ENCODE results near the gene VAV2.

VAV2 gene

GRCh38 chr9:133856798-133857197, 135.3 kb downstream of the VAV2 start:
- Histone ChIP-seq H3K4me3 (ENCODE audit: low read length) (no peak overlapping the region), H3K9me3 (ENCODE audit: insufficient read depth, low read depth, low read length) (no peaks in the 10 kb centered on the region), H3K9ac (ENCODE audit: low read depth, low read length) (no peak overlapping the region), H3K4me1 (ENCODE audit: insufficient read depth, low read length) (peaks cover 6% of the 10 kb centered on the region; the same call in 1 of the 2 replicates), H3K27ac (ENCODE audit: low read length) (no peak overlapping the region), H3K36me3 (ENCODE audit: insufficient read depth, low read depth, low read length) (no peaks in the 10 kb centered on the region), H3K27me3 (ENCODE audit: insufficient read depth, low read length) (no peaks in the 10 kb centered on the region)

- no peak overlapping the region for H3K4me3 ChIP-seq (ENCODE audit: low read length)
- H3K27me3 ChIP-seq (ENCODE audit: insufficient read depth, low read length), result no peaks in the 10 kb centered on the region
- H3K9me3 ChIP-seq (ENCODE audit: insufficient read depth, low read depth, low read length), result no peaks in the 10 kb centered on the region
- no peaks in the 10 kb centered on the region; the same call in 1 of the 2 replicates for H3K4me1 ChIP-seq (ENCODE audit: insufficient read depth, low read length)
- H3K9ac ChIP-seq (ENCODE audit: low read depth, low read length), result no peak overlapping the region
- no peak overlapping the region for H3K27ac ChIP-seq (ENCODE audit: low read length)
- H3K36me3 ChIP-seq (ENCODE audit: insufficient read depth, low read depth, low read length), result no peaks in the 10 kb centered on the region
Observed at GRCh38 chr9:133855802-133856521, 136.2 kb downstream of the VAV2 start.

GRCh38 chr9:133855371-133855770, 136.8 kb downstream of the VAV2 start:
- Histone ChIP-seq H3K9me3 (ENCODE audit: insufficient read depth, low read depth, low read length) (no peaks in the 10 kb centered on the region), H3K4me3 (ENCODE audit: low read length) (no peak overlapping the region), H3K36me3 (ENCODE audit: insufficient read depth, low read depth, low read length) (no peaks in the 10 kb centered on the region), H3K27ac (ENCODE audit: low read length) (no peak overlapping the region), H3K4me1 (ENCODE audit: insufficient read depth, low read length) (no peaks in the 10 kb centered on the region), H3K9ac (ENCODE audit: low read depth, low read length) (no peak overlapping the region), H3K27me3 (ENCODE audit: insufficient read depth, low read length) (no peaks in the 10 kb centered on the region)

- no peaks in the 10 kb centered on the region for H3K4me1 ChIP-seq (ENCODE audit: insufficient read depth, low read length)
- H3K27me3 ChIP-seq (ENCODE audit: insufficient read depth, low read length), result no peaks in the 10 kb centered on the region
- no peaks in the 10 kb centered on the region for H3K9me3 ChIP-seq (ENCODE audit: insufficient read depth, low read depth, low read length)
- no peak overlapping the region for H3K9ac ChIP-seq (ENCODE audit: low read depth, low read length)
- no peak overlapping the region for H3K4me3 ChIP-seq (ENCODE audit: low read length)
- no peaks in the 10 kb centered on the region for H3K36me3 ChIP-seq (ENCODE audit: insufficient read depth, low read depth, low read length)
- no peak overlapping the region for H3K27ac ChIP-seq (ENCODE audit: low read length)
Observed at GRCh38 chr9:133854765-133855164, 137.4 kb downstream of the VAV2 start.

- no peak overlapping the region for H3K27ac ChIP-seq (ENCODE audit: low read length)
Observed at GRCh38 chr9:133854048-133854447, 138.1 kb downstream of the VAV2 start.

GRCh38 chr9:133853331-133853730, 138.8 kb downstream of the VAV2 start:
- Histone ChIP-seq H3K4me3 (ENCODE audit: low read length) (no peak overlapping the region), H3K9ac (ENCODE audit: low read depth, low read length) (no peak overlapping the region), H3K27ac (ENCODE audit: low read length) (no peak overlapping the region), H3K4me1 (ENCODE audit: insufficient read depth, low read length) (no peaks in the 10 kb centered on the region), H3K36me3 (ENCODE audit: insufficient read depth, low read depth, low read length) (no peaks in the 10 kb centered on the region), H3K27me3 (ENCODE audit: insufficient read depth, low read length) (no peaks in the 10 kb centered on the region), H3K9me3 (ENCODE audit: insufficient read depth, low read depth, low read length) (no peaks in the 10 kb centered on the region)

More at GRCh38 chr9:133854048-133854447, 138.1 kb downstream of the VAV2 start:
- no peaks in the 10 kb centered on the region for H3K9me3 ChIP-seq (ENCODE audit: insufficient read depth, low read depth, low read length)
- H3K4me1 ChIP-seq (ENCODE audit: insufficient read depth, low read length), result no peaks in the 10 kb centered on the region
- H3K9ac ChIP-seq (ENCODE audit: low read depth, low read length), result no peak overlapping the region
- H3K4me3 ChIP-seq (ENCODE audit: low read length), result no peak overlapping the region
- no peaks in the 10 kb centered on the region for H3K36me3 ChIP-seq (ENCODE audit: insufficient read depth, low read depth, low read length)
- no peaks in the 10 kb centered on the region for H3K27me3 ChIP-seq (ENCODE audit: insufficient read depth, low read length)

- H3K27me3 ChIP-seq (ENCODE audit: insufficient read depth, low read length), result no peaks in the 10 kb centered on the region
- H3K36me3 ChIP-seq (ENCODE audit: insufficient read depth, low read depth, low read length), result no peaks in the 10 kb centered on the region
- H3K4me3 ChIP-seq (ENCODE audit: low read length), result no peak overlapping the region
- H3K9ac ChIP-seq (ENCODE audit: low read depth, low read length), result no peak overlapping the region
- H3K4me1 ChIP-seq (ENCODE audit: insufficient read depth, low read length), result no peaks in the 10 kb centered on the region
- H3K27ac ChIP-seq (ENCODE audit: low read length), result no peak overlapping the region
- H3K9me3 ChIP-seq (ENCODE audit: insufficient read depth, low read depth, low read length), result no peaks in the 10 kb centered on the region
Observed at GRCh38 chr9:133852431-133852830, 139.7 kb downstream of the VAV2 start.

- no peaks in the 10 kb centered on the region for H3K27me3 ChIP-seq (ENCODE audit: insufficient read depth, low read length)
- H3K4me3 ChIP-seq (ENCODE audit: low read length), result no peak overlapping the region
- H3K4me1 ChIP-seq (ENCODE audit: insufficient read depth, low read length), result no peaks in the 10 kb centered on the region
- H3K9me3 ChIP-seq (ENCODE audit: insufficient read depth, low read depth, low read length), result no peaks in the 10 kb centered on the region
- no peaks in the 10 kb centered on the region for H3K36me3 ChIP-seq (ENCODE audit: insufficient read depth, low read depth, low read length)
- no peak overlapping the region for H3K9ac ChIP-seq (ENCODE audit: low read depth, low read length)
- no peak overlapping the region for H3K27ac ChIP-seq (ENCODE audit: low read length)
Observed at GRCh38 chr9:133851693-133852092, 140.4 kb downstream of the VAV2 start.

GRCh38 chr9:133850937-133851336, 141.2 kb downstream of the VAV2 start:
- Histone ChIP-seq H3K4me1 (ENCODE audit: insufficient read depth, low read length) (no peaks in the 10 kb centered on the region), H3K9ac (ENCODE audit: low read depth, low read length) (no peak overlapping the region), H3K4me3 (ENCODE audit: low read length) (no peak overlapping the region), H3K36me3 (ENCODE audit: insufficient read depth, low read depth, low read length) (no peaks in the 10 kb centered on the region), H3K9me3 (ENCODE audit: insufficient read depth, low read depth, low read length) (no peaks in the 10 kb centered on the region), H3K27ac (ENCODE audit: low read length) (no peak overlapping the region), H3K27me3 (ENCODE audit: insufficient read depth, low read length) (no peaks in the 10 kb centered on the region)

GRCh38 chr9:133850161-133850560, 142.0 kb downstream of the VAV2 start:
- Histone ChIP-seq H3K4me3 (ENCODE audit: low read length) (no peak overlapping the region), H3K4me1 (ENCODE audit: insufficient read depth, low read length) (no peaks in the 10 kb centered on the region), H3K9ac (ENCODE audit: low read depth, low read length) (no peak overlapping the region), H3K27ac (ENCODE audit: low read length) (no peak overlapping the region), H3K9me3 (ENCODE audit: insufficient read depth, low read depth, low read length) (no peaks in the 10 kb centered on the region), H3K36me3 (ENCODE audit: insufficient read depth, low read depth, low read length) (no peaks in the 10 kb centered on the region), H3K27me3 (ENCODE audit: insufficient read depth, low read length) (no peaks in the 10 kb centered on the region)

GRCh38 chr9:133849110-133849670, 142.9 kb downstream of the VAV2 start:
- Histone ChIP-seq H3K9me3 (ENCODE audit: insufficient read depth, low read depth, low read length) (no peaks in the 10 kb centered on the region), H3K27ac (ENCODE audit: low read length) (no peak overlapping the region)

GRCh38 chr9:133848471-133849109, 143.5 kb downstream of the VAV2 start:
- H3K9ac ChIP-seq (ENCODE audit: low read depth, low read length), result no peak overlapping the region
- H3K9me3 ChIP-seq (ENCODE audit: insufficient read depth, low read depth, low read length), result no peaks in the 10 kb centered on the region
- no peaks in the 10 kb centered on the region for H3K4me1 ChIP-seq (ENCODE audit: insufficient read depth, low read length)
- no peak overlapping the region for H3K27ac ChIP-seq (ENCODE audit: low read length)
- H3K4me3 ChIP-seq (ENCODE audit: low read length), result no peak overlapping the region
- no peaks in the 10 kb centered on the region for H3K36me3 ChIP-seq (ENCODE audit: insufficient read depth, low read depth, low read length)
- no peaks in the 10 kb centered on the region for H3K27me3 ChIP-seq (ENCODE audit: insufficient read depth, low read length)

More at GRCh38 chr9:133849110-133849670, 142.9 kb downstream of the VAV2 start:
- Histone ChIP-seq H3K27me3 (ENCODE audit: insufficient read depth, low read length) (no peaks in the 10 kb centered on the region), H3K9ac (ENCODE audit: low read depth, low read length) (no peak overlapping the region; the same call in 1 of the 2 replicates), H3K4me1 (ENCODE audit: insufficient read depth, low read length) (no peaks in the 10 kb centered on the region), H3K4me3 (ENCODE audit: low read length) (no peak overlapping the region), H3K36me3 (ENCODE audit: insufficient read depth, low read depth, low read length) (no peaks in the 10 kb centered on the region)
